Measurements from ENCODE around the gene LIME1. TPM values are rescaled to one million over a fixed set of nuclear protein-coding genes. Genes with fewer than 3 reads are reported as not detected.

The LIME1 gene
- total RNA-seq, 2 donors from 2014 or later: 7.6 to 10.1 TPM

GRCh38 chr20:63771046-63771707 is 34.7 kb downstream of the LIME1 start:
- no peak for DNase-seq
- 92 to 98% methylated on average over 32 to 50 of the region's 52 CpGs for WGBS, 2 experiments (ENCODE audit: insufficient coverage in 1 of 2, insufficient read length in 1 of 2)
- no peak overlapping the region for H3K9ac ChIP-seq (ENCODE audit: extremely low read depth, low read length, poor library complexity, severe bottlenecking)
- H3K4me1 ChIP-seq (ENCODE audit: control insufficient read depth, insufficient read depth, low read length): no peaks in the 10 kb centered on the region
- H3K9me3 Mint-ChIP-seq: no peaks in the 10 kb centered on the region
- H3K9me3 ChIP-seq (ENCODE audit: control insufficient read depth, low read length): no peaks in the 10 kb centered on the region
- no peak overlapping the region for H3K4me3 Mint-ChIP-seq
- H3K4me3 ChIP-seq (ENCODE audit: low read length): no peak overlapping the region
- peaks cover 8% of the 10 kb centered on the region for H3K36me3 ChIP-seq (ENCODE audit: control insufficient read depth, insufficient read depth, low read length)
- peaks cover 8% of the 10 kb centered on the region for H3K4me1 Mint-ChIP-seq
- H3K27ac Mint-ChIP-seq: no peak overlapping the region
- no peaks in the 10 kb centered on the region for H3K27me3 Mint-ChIP-seq (ENCODE audit: insufficient read depth)
- H3K36me3 Mint-ChIP-seq (ENCODE audit: low read depth): peaks cover 28% of the 10 kb centered on the region
- TF ChIP-seq CTCF (conservative IDR thresholded peaks at IDR 0.05): no peak
- no peaks in the 10 kb centered on the region for H3K27me3 ChIP-seq (ENCODE audit: control insufficient read depth, insufficient read depth, low read length, poor library complexity, severe bottlenecking)
- no peak overlapping the region for H3K27ac ChIP-seq (ENCODE audit: low read depth, low read length)

- Histone ChIP-seq H3K27ac (ENCODE audit: low read depth, low read length) (no peak overlapping the region), H3K4me1 (ENCODE audit: control insufficient read depth, insufficient read depth, low read length) (no peaks in the 10 kb centered on the region), H3K4me3 (ENCODE audit: low read length) (no peak overlapping the region), H3K27me3 (ENCODE audit: control insufficient read depth, insufficient read depth, low read length, poor library complexity, severe bottlenecking) (no peaks in the 10 kb centered on the region), H3K9ac (ENCODE audit: extremely low read depth, low read length, poor library complexity, severe bottlenecking) (no peak overlapping the region), H3K9me3 (ENCODE audit: control insufficient read depth, low read length) (no peaks in the 10 kb centered on the region), H3K36me3 (ENCODE audit: control insufficient read depth, insufficient read depth, low read length) (peaks cover 8% of the 10 kb centered on the region)
- H3K4me3 Mint-ChIP-seq: no peak overlapping the region
- DNase-seq: no peak
- 90 to 92% methylated on average over 17 to 20 of the region's 20 CpGs for WGBS, 2 experiments (ENCODE audit: insufficient coverage in 1 of 2, insufficient read length in 1 of 2)
- no peaks in the 10 kb centered on the region for H3K27me3 Mint-ChIP-seq (ENCODE audit: insufficient read depth)
- peaks cover 28% of the 10 kb centered on the region for H3K36me3 Mint-ChIP-seq (ENCODE audit: low read depth)
- H3K9me3 Mint-ChIP-seq: no peaks in the 10 kb centered on the region
- H3K27ac Mint-ChIP-seq: no peak overlapping the region
- H3K4me1 Mint-ChIP-seq: peaks cover 8% of the 10 kb centered on the region
- TF ChIP-seq CTCF (conservative IDR thresholded peaks at IDR 0.05): no peak
Measured at GRCh38 chr20:63772781-63773518, 36.5 kb downstream of the LIME1 start.

- WGBS, 2 experiments (ENCODE audit: insufficient coverage in 1 of 2, insufficient read length in 1 of 2): 90 to 94% methylated on average over 25 to 32 of the region's 33 CpGs
- H3K9ac ChIP-seq (ENCODE audit: extremely low read depth, low read length, poor library complexity, severe bottlenecking): no peak overlapping the region
- peaks cover 5% of the 10 kb centered on the region for H3K36me3 ChIP-seq (ENCODE audit: control insufficient read depth, insufficient read depth, low read length)
- H3K27me3 ChIP-seq (ENCODE audit: control insufficient read depth, insufficient read depth, low read length, poor library complexity, severe bottlenecking): no peaks in the 10 kb centered on the region
- Mint-ChIP-seq H3K9me3 (no peaks in the 10 kb centered on the region), H3K27ac (no peak overlapping the region), H3K4me3 (no peak overlapping the region), H3K27me3 (ENCODE audit: insufficient read depth) (no peaks in the 10 kb centered on the region), H3K4me1 (peaks cover 11% of the 10 kb centered on the region), H3K36me3 (ENCODE audit: low read depth) (peaks cover 30% of the 10 kb centered on the region)
- no peak overlapping the region for H3K27ac ChIP-seq (ENCODE audit: low read depth, low read length)
- no peak for DNase-seq
- no peaks in the 10 kb centered on the region for H3K9me3 ChIP-seq (ENCODE audit: control insufficient read depth, low read length)
- no peak for TF ChIP-seq CTCF (conservative IDR thresholded peaks at IDR 0.05)
- no peaks in the 10 kb centered on the region for H3K4me1 ChIP-seq (ENCODE audit: control insufficient read depth, insufficient read depth, low read length)
- no peak overlapping the region for H3K4me3 ChIP-seq (ENCODE audit: low read length)
Measured at GRCh38 chr20:63773571-63774241, 37.2 kb downstream of the LIME1 start.
